ENCODE results near the gene DUSP28.
A peak's percentile ranks its signal among the peaks of the same experiment; 100 is the strongest.

Gene DUSP28

GRCh38 chr2:240586919-240587800 is 27.0 kb downstream of the DUSP28 start:
- H3K4me1 ChIP-seq (ENCODE audit: control insufficient read depth, insufficient read depth, low read length) = peaks cover 13% of the 10 kb centered on the region
- H3K36me3 ChIP-seq (ENCODE audit: control insufficient read depth in 2 of 2, insufficient read depth in 1 of 2, low read length in 2 of 2) = peaks cover 0 to 44% of the 10 kb centered on the region in 2 experiments; a peak in 1 of 3 replicates
- peak overlapping the region; percentile 47 for H3K27ac ChIP-seq (ENCODE audit: extremely low read depth, low read depth, low read length)
- TF ChIP-seq ZNF529 (tag by site-specific recombination; IDR thresholded peaks at IDR 0.05; ENCODE audit: insufficient replicate concordance) = no peak
- TF ChIP-seq ZNF558 (tag by site-specific recombination; IDR thresholded peaks at IDR 0.05) = no peak
- no peak for TF ChIP-seq ZNF785 (tag by site-specific recombination; IDR thresholded peaks at IDR 0.05)
- TF ChIP-seq HOXC10 (CRISPR knock-in tag; IDR thresholded peaks at IDR 0.05) = no peak
- TF ChIP-seq BCL11A (tag by site-specific recombination; IDR thresholded peaks at IDR 0.05; ENCODE audit: low read depth) = no peak
- no peak for TF ChIP-seq ZNF114 (tag by site-specific recombination; IDR thresholded peaks at IDR 0.05)
- TF ChIP-seq PRDM2 (tag by site-specific recombination; IDR thresholded peaks at IDR 0.05; ENCODE audit: borderline replicate concordance) = no peak
- no peak for TF ChIP-seq YY2 (tag by site-specific recombination; IDR thresholded peaks at IDR 0.05)
- TF ChIP-seq ZBTB7A (tag by site-specific recombination; IDR thresholded peaks at IDR 0.05; ENCODE audit: low read depth) = no peak
- TF ChIP-seq ZNF18 (tag by site-specific recombination; IDR thresholded peaks at IDR 0.05) = no peak
- TF ChIP-seq ZNF133 (tag by site-specific recombination; IDR thresholded peaks at IDR 0.05) = no peak
- peak; percentile 47; the same call in 1 of the 2 replicates for TF ChIP-seq ZSCAN30 (tag by site-specific recombination; IDR thresholded peaks at IDR 0.05)
- peak; percentile 44; the same call in 1 of the 2 replicates for TF ChIP-seq ZBTB20 (tag by site-specific recombination; IDR thresholded peaks at IDR 0.05)
- 0 out of 2 replicates have a peak, but pooled peaks have one; percentile 22 for TF ChIP-seq PATZ1 (tag by site-specific recombination; IDR thresholded peaks at IDR 0.05)
- no peak for TF ChIP-seq YY1 (tag by site-specific recombination; IDR thresholded peaks at IDR 0.05)
- no peak for TF ChIP-seq ZNF350 (tag by site-specific recombination; IDR thresholded peaks at IDR 0.05)
- TF ChIP-seq ZNF37A (tag by site-specific recombination; IDR thresholded peaks at IDR 0.05) = no peak
- TF ChIP-seq ZNF341 (tag by site-specific recombination; IDR thresholded peaks at IDR 0.05; ENCODE audit: low read depth) = peak; percentile 96
- TF ChIP-seq PBX3 (CRISPR knock-in tag; IDR thresholded peaks at IDR 0.05) = peak; percentile 53; the same call in 1 of the 2 replicates
- TF ChIP-seq REST (tag by site-specific recombination; IDR thresholded peaks at IDR 0.05) = no peak
- TF ChIP-seq ZNF211 (tag by site-specific recombination; IDR thresholded peaks at IDR 0.05; ENCODE audit: low read depth) = no peak
- peak; percentile 48; the same call in 1 of the 2 replicates for TF ChIP-seq EGR2 (tag by site-specific recombination; IDR thresholded peaks at IDR 0.05; ENCODE audit: low read depth)

More at GRCh38 chr2:240586919-240587800, 27.0 kb downstream of the DUSP28 start:
- Histone ChIP-seq H3K9me3 (ENCODE audit: control insufficient read depth, insufficient read depth, low read depth, low read length) (no peaks in the 10 kb centered on the region), H3K4me3 (ENCODE audit: low read depth, low read length) (peak overlapping the region; percentile 97)
- ChIA-PET POLR2A (interaction anchor here (0.6 to 3.3 kb wide), 14 partner anchors 10 to 1050 kb away, joined by 3 to 53 read pairs (median 6); partner anchors contain the start of genes ATG4B and DUSP28), CTCF (interaction anchor here (0.6 to 5.5 kb wide), 9 partner anchors 12 to 251 kb away, joined by 3 to 34 read pairs (median 4); no protein-coding TSS in a partner anchor)

Data from HEK293 (cell line).